Liver (tissue), 9 donors: ENCODE results near the gene CD68. TPM values are rescaled to one million over a fixed set of nuclear protein-coding genes. Genes with fewer than 3 reads are reported as not detected.
A peak's percentile ranks its signal among the peaks of the same experiment; 100 is the strongest.

ENCODE experiments used
- DNase-seq: peaks from one replicate; pipeline ENCODE4 v3.0.0-alpha.2; 2017; ENCODE audit warnings: low spot score
- H3K27ac ChIP-seq, 2 donors: one replicate each; pipeline ENCODE4 v1.7.0; 2013; ENCODE audit warnings: inconsistent platforms in 2 of 2, low read length in 2 of 2, control low read depth in 1 of 2, low read depth in 1 of 2, mild to moderate bottlenecking in 1 of 2
- H3K27me3 ChIP-seq, 4 donors: one replicate each; pipeline versions ENCODE4 v1.6.1 to v1.7.0; 2013; ENCODE audit warnings: low read length in 3 of 4, inconsistent platforms in 1 of 4, mild to moderate bottlenecking in 1 of 4, moderate library complexity in 1 of 4; ENCODE audit not compliant: control insufficient read depth in 4 of 4, insufficient read depth in 4 of 4
- H3K36me3 ChIP-seq, 4 donors: one replicate each; pipeline versions ENCODE4 v1.6.1 to v1.7.0; 2013; ENCODE audit warnings: low read length in 3 of 4, mild to moderate bottlenecking in 3 of 4, low read depth in 1 of 4, moderate library complexity in 1 of 4; ENCODE audit not compliant: control insufficient read depth in 4 of 4, insufficient read depth in 3 of 4
- H3K4me1 ChIP-seq, 4 donors: one replicate each; pipeline versions ENCODE4 v1.6.1 to v1.7.0; 2013; ENCODE audit warnings: low read length in 3 of 4, mild to moderate bottlenecking in 3 of 4, moderate library complexity in 1 of 4; ENCODE audit not compliant: control insufficient read depth in 4 of 4, insufficient read depth in 4 of 4
- H3K4me3 ChIP-seq, 3 donors: one replicate each; pipeline versions ENCODE4 v1.6.1 to v1.7.0; 2013; ENCODE audit warnings: low read length in 3 of 3, control low read depth in 1 of 3, low read depth in 1 of 3, mild to moderate bottlenecking in 1 of 3
- H3K9ac ChIP-seq, 2 donors: one replicate each; pipeline ENCODE4 v1.7.0; 2013; ENCODE audit warnings: low read length in 2 of 2, mild to moderate bottlenecking in 2 of 2, moderate library complexity in 2 of 2, control low read depth in 1 of 2, low read depth in 1 of 2
- H3K9me3 ChIP-seq, 4 donors: one replicate each; pipeline versions ENCODE4 v1.6.1 to v1.7.0; 2013; ENCODE audit warnings: low read length in 3 of 4; ENCODE audit not compliant: control insufficient read depth in 4 of 4
- ATF3 ChIP-seq: IDR thresholded peaks from 2 replicates; pipeline ENCODE4 v1.6.1; 2016; ENCODE audit warnings: antibody characterized with exemption
- CTCF ChIP-seq: fragments of 150-350 bp; IDR thresholded peaks from 2 replicates; pipeline ENCODE4 v1.5.1; 2017; ENCODE audit warnings: improper control_type of control experiment, low read depth, low read length; ENCODE audit not compliant: missing input control
- EGR1 ChIP-seq, 2 donors: IDR thresholded peaks; 2 replicates each; pipeline ENCODE4 v1.6.1; 2016 to 2018; ENCODE audit warnings: antibody characterized with exemption in 2 of 2, low read depth in 2 of 2
- FOXA2 ChIP-seq: IDR thresholded peaks from 2 replicates; pipeline ENCODE4 v1.6.1; 2016; ENCODE audit warnings: antibody characterized with exemption
- GABPA ChIP-seq, 2 donors: IDR thresholded peaks in 1 of 2; conservative IDR thresholded peaks in 1 of 2; 2 replicates each; pipeline ENCODE4 v1.6.1; 2016; ENCODE audit warnings: antibody characterized with exemption in 2 of 2, mild to moderate bottlenecking in 1 of 2, moderate library complexity in 1 of 2
- HNF4G ChIP-seq: IDR thresholded peaks from 2 replicates; pipeline ENCODE4 v1.6.1; 2016; ENCODE audit warnings: antibody characterized with exemption
- JUND ChIP-seq, 2 donors: IDR thresholded peaks; 2 replicates each; pipeline ENCODE4 v1.6.1; 2016; ENCODE audit warnings: antibody characterized with exemption in 2 of 2
- NR2F2 ChIP-seq: IDR thresholded peaks from 2 replicates; pipeline ENCODE4 v1.6.1; 2016; ENCODE audit warnings: antibody characterized with exemption
- RAD21 ChIP-seq, 2 donors: IDR thresholded peaks; 2 replicates each; pipeline ENCODE4 v1.6.1; 2016; ENCODE audit warnings: antibody characterized with exemption in 2 of 2, mild to moderate bottlenecking in 2 of 2
- REST ChIP-seq: IDR thresholded peaks from 2 replicates; pipeline ENCODE4 v1.6.1; 2016; ENCODE audit warnings: antibody characterized with exemption, mild to moderate bottlenecking
- RXRA ChIP-seq, 2 donors: IDR thresholded peaks; 2 replicates each; pipeline ENCODE4 v1.6.1; 2017 to 2018; ENCODE audit warnings: antibody characterized with exemption in 2 of 2, mild to moderate bottlenecking in 1 of 2
- SP1 ChIP-seq: IDR thresholded peaks from 2 replicates; pipeline ENCODE4 v1.6.1; 2018; ENCODE audit warnings: antibody characterized with exemption, mild to moderate bottlenecking
- WGBS: extraction: QIAGEN DNeasy Blood & Tissue Kit; methylation state at CpG from one replicate; pipeline ENCODE4 v1.1.7; 2013; 5-methylcytosine and 5-hydroxymethylcytosine counted together
- polyA plus RNA-seq, 2 donors: library from polyadenylated mRNA; stranded (reverse) in 1 of 2; unstranded in 1 of 2; fragments of 200-250 nt in 1 of 2; fragments of >200 nt in 1 of 2; fragmentation: Nextera tagmentation in 1 of 2; extraction: Ambion mirVana in 1 of 2; gene quantifications; one replicate each; pipeline versions ENCODE4 v1.2.1 to v1.2.3, GENCODE V29; 2013 to 2015
- total RNA-seq, 2 donors: library from RNA; depleted of rRNA; stranded (reverse); fragments of >200 nt; gene quantifications; one replicate each; pipeline ENCODE4 v1.2.3, GENCODE V29; 2014
- TF ChIP-seq, protein P1 (sequence below): IDR thresholded peaks from 2 replicates; pipeline ENCODE4 v1.6.1; 2016; ENCODE audit warnings: antibody characterized with exemption
- TF ChIP-seq, protein P2 (sequence below): IDR thresholded peaks from 2 replicates; pipeline ENCODE4 v1.6.1; 2016; ENCODE audit warnings: antibody characterized with exemption
- donor health status: healthy.
- donor health status: healthy.
- donor health status: healthy.
- donor health status: healthy.
- donor health status: healthy.

CD68 gene
- total and polyA plus RNA-seq, 4 donors: 14.2 to 88.6 (median 33.1) TPM

- TF ChIP-seq, protein P1, sequence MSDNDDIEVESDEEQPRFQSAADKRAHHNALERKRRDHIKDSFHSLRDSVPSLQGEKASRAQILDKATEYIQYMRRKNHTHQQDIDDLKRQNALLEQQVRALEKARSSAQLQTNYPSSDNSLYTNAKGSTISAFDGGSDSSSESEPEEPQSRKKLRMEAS: no peak
- no peak for TF ChIP-seq HNF4G
Measured at GRCh38 chr17:7613769-7614424, 34.5 kb downstream of the CD68 start (continued).

DNA sequence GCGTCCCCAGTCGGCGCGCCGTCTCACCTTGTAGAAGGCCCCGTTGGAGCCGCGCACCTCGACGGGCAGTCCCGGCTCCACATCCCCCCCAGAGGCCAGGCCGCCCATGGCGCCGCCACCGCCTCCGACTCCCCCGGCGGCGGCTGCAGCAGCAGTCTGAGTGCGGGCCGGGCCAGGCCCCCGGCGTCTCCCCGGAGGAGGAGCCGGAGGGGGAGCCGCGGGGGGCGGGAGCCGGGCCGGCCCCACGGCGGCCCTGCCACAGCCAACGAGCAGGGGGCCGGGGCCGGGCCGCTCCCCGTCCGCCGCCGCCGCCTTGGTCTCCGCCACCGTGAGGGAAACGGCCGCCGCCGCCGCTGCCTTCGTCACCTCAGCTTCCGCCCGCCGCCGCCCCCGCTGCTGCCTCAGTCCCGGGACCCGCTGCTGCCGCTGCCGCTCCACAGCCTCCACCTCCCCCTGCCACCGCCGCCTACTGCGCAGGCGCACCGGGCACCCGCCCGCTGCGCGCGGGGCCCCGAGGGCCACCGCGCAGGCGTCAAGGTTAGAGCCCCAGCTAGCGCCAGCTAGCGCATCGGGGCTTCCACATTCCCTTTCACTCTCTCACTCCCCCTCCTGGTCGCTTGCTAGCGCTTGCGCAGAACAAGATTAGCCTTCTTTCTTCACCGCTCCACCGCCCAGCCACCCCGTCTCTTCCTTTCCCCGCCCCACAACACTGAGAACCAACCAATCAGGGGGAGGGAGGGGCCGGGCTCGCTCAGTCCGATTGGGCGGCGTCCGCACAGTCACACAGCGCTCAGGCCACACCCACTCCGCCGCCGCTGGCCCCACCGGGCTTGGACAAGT, 35.2 kb downstream of the CD68 start, which contains the start of gene FXR2:
Gene FXR2 (minus strand): TSS at position 473 of the 840 bp plus-strand sequence. CDS start 365 bp downstream, at position 108.
- DNase-seq: peak; percentile 99
- no peaks in the 10 kb centered on the region for H3K36me3 ChIP-seq
- H3K9ac ChIP-seq: peak within 1 kb of the TSS; percentile 79 to 90
- under 1% methylated on average over 93 of the region's 93 CpGs for WGBS
- H3K27me3 ChIP-seq: no peaks in the 10 kb centered on the region
- peaks cover 4 to 37% (median 26%) of the 10 kb centered on the region in 4 donors for H3K4me1 ChIP-seq
- peak within 1 kb of the TSS; percentile 49 to 90 (median 82) for H3K4me3 ChIP-seq
- peak within 1 kb of the TSS; percentile 89 to 91 for H3K27ac ChIP-seq
- peak; percentile 13 for TF ChIP-seq FOXA2
- TF ChIP-seq EGR1 (IDR thresholded peaks at IDR 0.05; ENCODE audit: low read depth in 2 of 2): peak in 1 of 2 donors; percentile 36
- peak; percentile 92 for TF ChIP-seq SP1
- TF ChIP-seq CTCF: peak; percentile 80
- no peak for TF ChIP-seq ATF3
- TF ChIP-seq GABPA (IDR thresholded peaks at IDR 0.05 in 1 of 2, conservative IDR thresholded peaks at IDR 0.05 in 1 of 2): peak in 1 of 2 donors; percentile 70
- no peak for TF ChIP-seq RXRA (IDR thresholded peaks at IDR 0.05)
- TF ChIP-seq JUND (IDR thresholded peaks at IDR 0.05): peak; percentile 33 to 57
- peak; percentile 44 to 55 for TF ChIP-seq RAD21 (IDR thresholded peaks at IDR 0.05)
- H3K9me3 ChIP-seq: no peaks in the 10 kb centered on the region

DNA sequence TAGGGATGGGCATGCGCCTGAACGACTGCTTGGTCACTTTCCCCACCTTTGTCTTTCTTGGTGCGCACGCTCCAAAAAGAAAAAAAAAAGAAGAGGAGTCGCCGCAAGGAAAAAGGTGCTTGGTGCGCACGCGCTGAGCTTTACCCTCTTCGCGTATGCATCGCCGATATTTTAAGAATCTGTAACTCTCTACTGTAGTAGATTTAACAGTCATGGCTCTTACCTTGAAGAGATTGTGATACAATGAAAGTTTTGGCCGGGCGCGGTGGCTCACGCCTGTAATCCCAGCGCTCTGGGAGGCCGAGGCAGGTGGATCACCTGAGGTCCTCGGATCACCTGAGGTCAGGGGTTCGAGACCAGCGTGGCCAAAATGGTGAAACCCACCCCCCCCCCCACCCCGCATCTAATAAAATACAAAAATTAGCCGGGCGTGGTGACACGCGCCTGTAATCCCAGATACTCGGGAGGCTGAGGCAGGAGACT, 35.9 kb downstream of the CD68 start:
- Histone ChIP-seq H3K27me3 (no peaks in the 10 kb centered on the region), H3K4me1 (peaks cover 4 to 33% (median 26%) of the 10 kb centered on the region in 4 donors), H3K27ac (peak overlapping the region; percentile 86 to 91), H3K36me3 (no peaks in the 10 kb centered on the region), H3K9ac (peak overlapping the region; percentile 69 to 79), H3K4me3 (peak overlapping the region in 2 of 3 donors; percentile 26 to 53), H3K9me3 (no peaks in the 10 kb centered on the region)
- WGBS: 8% methylated on average over 28 of the region's 28 CpGs
- DNase-seq: no peak
- TF ChIP-seq ATF3 (peak; percentile 40), EGR1 (IDR thresholded peaks at IDR 0.05; ENCODE audit: low read depth in 2 of 2) (peak in 1 of 2 donors; percentile 2), REST (no peak), CTCF (no peak), FOXA2 (no peak), NR2F2 (no peak), JUND (IDR thresholded peaks at IDR 0.05) (no peak), RAD21 (IDR thresholded peaks at IDR 0.05) (no peak), RXRA (IDR thresholded peaks at IDR 0.05) (peak; percentile 60 to 67)
- TF ChIP-seq, protein P1: peak; percentile 72
- TF ChIP-seq, protein P2, sequence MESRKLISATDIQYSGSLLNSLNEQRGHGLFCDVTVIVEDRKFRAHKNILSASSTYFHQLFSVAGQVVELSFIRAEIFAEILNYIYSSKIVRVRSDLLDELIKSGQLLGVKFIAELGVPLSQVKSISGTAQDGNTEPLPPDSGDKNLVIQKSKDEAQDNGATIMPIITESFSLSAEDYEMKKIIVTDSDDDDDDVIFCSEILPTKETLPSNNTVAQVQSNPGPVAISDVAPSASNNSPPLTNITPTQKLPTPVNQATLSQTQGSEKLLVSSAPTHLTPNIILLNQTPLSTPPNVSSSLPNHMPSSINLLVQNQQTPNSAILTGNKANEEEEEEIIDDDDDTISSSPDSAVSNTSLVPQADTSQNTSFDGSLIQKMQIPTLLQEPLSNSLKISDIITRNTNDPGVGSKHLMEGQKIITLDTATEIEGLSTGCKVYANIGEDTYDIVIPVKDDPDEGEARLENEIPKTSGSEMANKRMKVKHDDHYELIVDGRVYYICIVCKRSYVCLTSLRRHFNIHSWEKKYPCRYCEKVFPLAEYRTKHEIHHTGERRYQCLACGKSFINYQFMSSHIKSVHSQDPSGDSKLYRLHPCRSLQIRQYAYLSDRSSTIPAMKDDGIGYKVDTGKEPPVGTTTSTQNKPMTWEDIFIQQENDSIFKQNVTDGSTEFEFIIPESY: peak; percentile 58
